Stomach smooth muscle (tissue), 2 donors: ENCODE results near the gene RNF157.
"Not testable (repeated sequence)": the region's sequence is repeated elsewhere in the genome, so short reads cannot be mapped to it uniquely, and the experiment has no call there.

Experiments
- H3K27ac ChIP-seq: one replicate; pipeline ENCODE4 v1.7.0; 2013; ENCODE audit warnings: mild to moderate bottlenecking, low read length, inconsistent platforms
- H3K27me3 ChIP-seq, 2 donors: one replicate each; pipeline ENCODE4 v1.7.0; 2013; ENCODE audit warnings: low read length in 2 of 2; ENCODE audit not compliant: insufficient read depth in 2 of 2, control insufficient read depth in 1 of 2
- H3K36me3 ChIP-seq, 2 donors: one replicate each; pipeline ENCODE4 v1.7.0; 2013; ENCODE audit warnings: low read length in 2 of 2; ENCODE audit not compliant: control insufficient read depth in 2 of 2, insufficient read depth in 2 of 2
- H3K4me1 ChIP-seq: one replicate; pipeline ENCODE4 v1.7.0; 2013; ENCODE audit warnings: low read length; ENCODE audit not compliant: control insufficient read depth, insufficient read depth
- H3K4me3 ChIP-seq, 2 donors: one replicate each; pipeline ENCODE4 v1.7.0; 2013; ENCODE audit warnings: low read length in 2 of 2
- H3K9ac ChIP-seq, 2 donors: one replicate each; pipeline ENCODE4 v1.7.0; 2013; ENCODE audit warnings: low read length in 2 of 2, mild to moderate bottlenecking in 1 of 2
- H3K9me3 ChIP-seq, 2 donors: one replicate each; pipeline ENCODE4 v1.7.0; 2013; ENCODE audit warnings: low read length in 2 of 2; ENCODE audit not compliant: control insufficient read depth in 2 of 2
- donor health status: healthy.
- donor health status: Pancreatic carcinoma.

RNF157 gene

DNA sequence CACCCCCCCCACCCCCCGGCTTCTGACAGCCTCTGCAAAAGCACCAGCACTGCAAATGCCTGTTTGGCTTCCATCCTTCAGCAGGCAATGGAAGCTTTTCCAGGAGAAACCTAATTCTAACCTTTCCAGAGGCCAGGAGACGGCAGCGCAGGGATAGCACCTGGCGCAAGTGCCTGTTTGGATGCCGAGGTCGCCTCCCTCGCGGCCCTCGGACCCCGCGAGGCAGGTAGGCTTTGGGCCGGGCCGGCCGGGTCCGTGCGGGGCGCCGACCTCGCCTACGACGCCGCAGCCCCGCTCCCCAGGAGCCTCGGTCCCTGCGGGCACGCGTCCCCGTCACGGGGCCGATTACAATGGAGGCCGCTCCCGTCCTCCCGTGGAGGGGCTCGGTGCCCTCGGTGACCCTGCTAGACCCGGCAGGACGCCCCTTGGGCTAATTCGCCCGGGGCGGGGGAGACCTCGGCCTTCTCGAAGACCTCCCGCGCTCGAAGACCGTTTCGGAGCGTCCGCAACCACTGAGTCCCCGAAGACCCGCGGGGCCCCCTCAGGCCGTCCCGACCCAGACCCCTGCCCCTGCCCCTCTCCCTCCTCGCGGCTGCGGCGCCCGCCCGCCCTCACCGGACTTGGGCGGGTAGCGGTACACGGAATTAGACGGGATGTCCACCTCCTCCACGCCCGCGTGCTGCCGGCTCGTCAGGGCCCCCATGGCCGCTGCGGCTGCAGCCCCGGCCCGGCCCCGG, 587 bp downstream of the RNF157 start:
- Histone ChIP-seq H3K36me3 (no peaks in the 10 kb centered on the region), H3K27me3 (no peaks in the 10 kb centered on the region), H3K9me3 (no peaks in the 10 kb centered on the region), H3K9ac (peak overlapping the region; percentile 21 to 55), H3K4me1 (peaks cover 15% of the 10 kb centered on the region), H3K27ac (no peak overlapping the region), H3K4me3 (peak overlapping the region; percentile 41 to 70)

DNA sequence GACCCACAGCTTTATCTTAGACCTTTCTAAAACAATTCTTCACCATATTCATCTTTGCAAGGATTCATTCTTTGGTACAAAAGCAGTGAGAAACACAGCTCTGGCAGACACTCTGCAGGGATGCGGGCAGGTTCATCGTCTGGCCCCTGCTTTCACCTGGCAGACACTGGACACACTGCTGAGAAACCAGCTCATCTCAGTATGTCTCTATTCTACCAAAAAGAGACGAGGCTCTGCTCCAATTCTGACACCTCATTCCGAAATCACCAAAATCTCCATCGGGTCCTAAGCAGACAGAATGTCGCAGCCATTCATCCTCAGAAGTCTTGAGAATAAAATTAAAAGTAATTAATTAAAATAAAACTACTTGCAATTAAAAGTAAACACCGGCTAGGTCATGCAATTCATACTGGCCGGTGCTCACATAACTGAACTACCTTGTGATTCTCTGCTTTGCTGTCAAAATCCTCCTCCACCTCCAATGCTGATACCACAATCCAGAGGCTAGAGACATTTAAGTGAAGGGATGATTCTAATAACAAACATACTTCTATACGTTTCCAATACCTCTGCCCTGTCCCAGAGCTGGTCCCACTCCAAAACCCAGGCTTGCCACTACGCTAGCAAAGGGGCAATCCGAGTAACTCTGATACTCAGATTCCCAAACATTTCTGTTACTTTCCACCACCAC, 1.3 kb downstream of the RNF157 start:
- Histone ChIP-seq H3K27me3 (no peaks in the 10 kb centered on the region), H3K4me1 (peaks cover 15% of the 10 kb centered on the region), H3K4me3 (no peak overlapping the region), H3K9me3 (no peaks in the 10 kb centered on the region), H3K9ac (no peak overlapping the region), H3K27ac (no peak overlapping the region), H3K36me3 (no peaks in the 10 kb centered on the region)

DNA sequence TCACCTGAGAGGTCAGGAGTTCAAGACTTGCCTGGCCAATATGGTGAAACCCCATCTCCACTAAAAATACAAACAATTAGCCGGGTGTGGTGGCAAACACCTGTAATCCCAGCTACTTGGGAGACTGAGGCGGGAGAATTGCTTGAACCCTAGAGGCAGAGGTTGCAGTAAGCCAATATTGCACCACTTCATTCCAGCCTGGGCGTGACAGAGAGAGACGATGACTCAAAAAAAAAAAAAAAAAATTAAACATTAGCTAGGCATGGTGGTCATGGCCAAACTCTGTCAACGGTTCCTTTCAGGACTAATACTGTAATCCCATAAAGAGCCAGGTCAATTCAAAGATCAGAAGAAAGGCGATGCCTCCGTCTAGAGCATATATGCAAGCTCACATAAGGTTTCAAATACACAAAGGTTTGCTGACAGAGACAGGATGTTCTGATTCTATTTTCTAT, 2.4 kb downstream of the RNF157 start:
- Histone ChIP-seq H3K9me3 (no peaks in the 10 kb centered on the region), H3K36me3 (no peaks in the 10 kb centered on the region), H3K27ac (no peak overlapping the region), H3K4me1 (peaks cover 15% of the 10 kb centered on the region), H3K4me3 (no peak overlapping the region), H3K27me3 (no peaks in the 10 kb centered on the region), H3K9ac (no peak overlapping the region)

DNA sequence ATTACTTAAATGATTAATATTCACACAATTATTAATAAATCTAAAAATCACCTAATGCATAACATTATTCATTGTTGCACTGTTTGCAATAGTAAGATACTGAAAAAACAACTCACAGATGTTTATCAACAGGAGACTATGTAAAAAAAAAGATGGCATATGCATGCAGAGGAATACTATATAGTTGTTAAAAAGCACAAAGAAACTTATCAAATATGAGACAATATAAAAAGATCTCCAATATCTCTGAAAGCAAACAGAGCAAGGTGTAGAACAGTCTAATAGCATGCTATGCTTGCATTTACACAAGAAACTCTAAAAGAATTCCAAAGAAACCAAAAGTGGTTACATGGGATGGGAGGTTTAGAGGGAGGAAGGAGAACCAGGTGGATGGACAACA, 3.7 kb downstream of the RNF157 start:
- Histone ChIP-seq H3K9me3 (no peaks in the 10 kb centered on the region), H3K4me3 (no peak overlapping the region), H3K9ac (no peak overlapping the region), H3K27me3 (no peaks in the 10 kb centered on the region), H3K4me1 (peaks cover 15% of the 10 kb centered on the region), H3K36me3 (no peaks in the 10 kb centered on the region), H3K27ac (no peak overlapping the region)

DNA sequence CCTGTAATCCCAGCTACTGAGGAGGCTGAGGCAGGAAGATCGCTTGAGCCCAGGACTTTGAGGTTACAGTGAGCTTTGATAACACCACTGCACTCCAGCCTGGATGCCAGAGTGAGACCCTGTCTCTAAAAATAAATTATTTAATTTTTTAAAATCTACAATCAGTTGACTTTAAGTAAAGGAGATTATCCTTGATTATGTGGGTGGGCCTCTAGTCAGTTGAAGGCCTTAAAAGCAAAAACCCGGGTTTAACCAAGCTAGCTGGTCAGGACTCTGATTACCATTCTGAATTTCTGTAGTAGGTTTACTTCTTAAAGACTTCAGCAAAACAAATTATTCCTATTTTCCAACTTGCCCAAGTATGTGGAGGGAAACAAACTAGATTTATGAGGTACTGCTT, 4.4 kb downstream of the RNF157 start:
- H3K4me3 ChIP-seq, result no peak overlapping the region
- no peaks in the 10 kb centered on the region for H3K9me3 ChIP-seq
- no peak overlapping the region for H3K9ac ChIP-seq
- H3K36me3 ChIP-seq, result no peaks in the 10 kb centered on the region
- H3K4me1 ChIP-seq, result peaks cover 8% of the 10 kb centered on the region
- no peak overlapping the region for H3K27ac ChIP-seq
- H3K27me3 ChIP-seq, result no peaks in the 10 kb centered on the region

DNA sequence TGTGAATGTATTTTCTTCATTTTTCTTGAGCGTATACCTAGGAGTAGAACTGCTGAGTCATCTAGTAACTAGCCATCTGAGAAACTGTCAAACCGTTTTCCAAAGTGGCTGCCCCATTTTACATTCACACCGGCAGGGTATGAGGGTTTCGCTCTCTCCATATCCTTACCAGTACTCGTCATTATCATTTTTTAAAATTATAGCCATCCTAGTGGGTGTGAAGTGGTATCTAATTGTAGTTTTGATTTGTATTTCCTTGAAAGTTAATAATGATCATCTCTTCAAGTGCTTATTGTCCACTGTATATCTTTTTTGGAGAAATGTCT, 6.0 kb downstream of the RNF157 start:
- H3K27ac ChIP-seq, result no peak overlapping the region
- H3K4me1 ChIP-seq, result no peaks in the 10 kb centered on the region
- no peaks in the 10 kb centered on the region for H3K27me3 ChIP-seq
- no peaks in the 10 kb centered on the region for H3K9me3 ChIP-seq
- H3K9ac ChIP-seq, result no peak overlapping the region
- H3K36me3 ChIP-seq, result no peaks in the 10 kb centered on the region
- H3K4me3 ChIP-seq, result no peak overlapping the region

DNA sequence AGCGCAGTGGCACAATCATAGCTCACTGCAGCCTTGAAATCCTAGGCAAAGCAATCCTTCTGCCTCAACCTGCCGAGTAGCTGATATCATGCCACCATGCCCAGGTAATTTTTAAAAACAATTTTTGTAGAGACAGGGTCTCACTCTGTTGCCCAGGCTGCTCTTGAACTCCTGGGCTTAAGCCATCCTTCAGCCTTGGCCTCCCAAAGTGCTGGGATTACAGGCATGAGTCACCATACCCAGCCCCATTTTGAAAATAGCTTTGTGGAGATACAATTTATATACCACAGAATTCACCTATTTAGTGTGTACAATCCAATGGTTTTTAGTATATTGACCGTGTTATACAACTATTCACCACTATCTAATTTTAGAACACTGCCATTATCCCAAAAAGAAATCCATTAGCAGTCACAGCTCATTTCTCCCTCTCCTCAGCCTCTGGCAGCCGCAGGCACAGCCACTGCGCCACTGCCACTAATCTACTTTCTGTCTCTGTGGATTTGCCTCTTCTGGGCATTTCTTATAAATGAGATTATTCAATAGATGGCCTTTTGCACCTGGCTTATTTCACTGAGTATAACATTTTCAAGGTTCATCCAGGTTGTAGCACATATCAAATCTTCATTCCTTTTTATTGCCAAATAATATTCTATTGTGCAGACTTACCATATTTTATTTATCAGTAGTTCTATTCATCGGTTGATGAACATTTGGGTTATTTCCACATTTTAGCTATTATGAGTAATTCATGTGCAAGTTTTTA, 6.5 kb downstream of the RNF157 start:
- H3K4me3 ChIP-seq, result no peak overlapping the region
- H3K36me3 ChIP-seq, result no peaks in the 10 kb centered on the region
- no peak overlapping the region for H3K27ac ChIP-seq
- no peaks in the 10 kb centered on the region for H3K9me3 ChIP-seq
- H3K9ac ChIP-seq, result no peak overlapping the region
- no peaks in the 10 kb centered on the region for H3K27me3 ChIP-seq
- H3K4me1 ChIP-seq, result no peaks in the 10 kb centered on the region

DNA sequence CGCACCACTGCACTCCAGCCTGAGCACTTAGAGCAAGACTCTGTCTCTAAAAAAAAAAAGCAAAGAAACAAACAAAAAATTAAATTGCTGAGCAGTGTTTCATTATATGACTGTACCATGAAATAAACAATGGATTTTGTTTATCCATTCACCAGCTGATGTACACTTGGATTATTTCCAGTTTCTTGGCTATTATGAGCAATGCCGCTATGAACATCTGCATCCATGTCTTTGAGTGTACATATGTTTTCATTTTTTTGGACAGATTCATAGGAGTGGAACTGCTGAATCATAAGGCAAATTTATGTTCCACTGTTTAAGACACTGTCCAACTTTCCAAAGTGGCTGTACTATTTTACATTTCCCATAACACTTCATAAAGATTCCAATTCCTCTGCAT, 8.0 kb downstream of the RNF157 start:
- no peak overlapping the region for H3K4me3 ChIP-seq
- H3K27me3 ChIP-seq, result no peaks in the 10 kb centered on the region
- no peaks in the 10 kb centered on the region for H3K9me3 ChIP-seq
- no peaks in the 10 kb centered on the region for H3K36me3 ChIP-seq
- H3K27ac ChIP-seq, result no peak overlapping the region
- no peaks in the 10 kb centered on the region for H3K4me1 ChIP-seq
- no peak overlapping the region for H3K9ac ChIP-seq

DNA sequence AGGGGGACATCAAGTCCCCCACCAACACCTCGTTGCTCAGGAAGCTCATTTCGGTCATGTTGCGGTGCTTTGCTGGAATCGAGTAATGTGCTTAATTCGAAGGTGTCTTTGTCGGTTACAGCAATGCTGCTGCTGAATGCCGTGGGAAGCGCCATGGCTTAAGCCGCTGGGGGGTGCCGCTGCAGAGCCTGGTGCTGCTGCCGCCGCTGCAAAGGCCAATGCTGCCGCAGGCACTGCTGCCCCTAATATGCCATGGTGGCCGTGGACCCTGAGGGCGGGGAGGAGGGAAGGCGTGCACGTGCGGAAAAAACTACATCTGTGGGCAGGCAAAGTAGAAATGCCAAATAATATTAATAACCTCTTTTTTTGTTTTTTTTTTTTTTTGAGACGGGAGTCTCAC, 13.5 kb downstream of the RNF157 start:
- not testable (repeated sequence) for H3K36me3 ChIP-seq, H3K9ac ChIP-seq, H3K4me1 ChIP-seq, H3K27me3 ChIP-seq, H3K9me3 ChIP-seq, H3K4me3 ChIP-seq, H3K27ac ChIP-seq

DNA sequence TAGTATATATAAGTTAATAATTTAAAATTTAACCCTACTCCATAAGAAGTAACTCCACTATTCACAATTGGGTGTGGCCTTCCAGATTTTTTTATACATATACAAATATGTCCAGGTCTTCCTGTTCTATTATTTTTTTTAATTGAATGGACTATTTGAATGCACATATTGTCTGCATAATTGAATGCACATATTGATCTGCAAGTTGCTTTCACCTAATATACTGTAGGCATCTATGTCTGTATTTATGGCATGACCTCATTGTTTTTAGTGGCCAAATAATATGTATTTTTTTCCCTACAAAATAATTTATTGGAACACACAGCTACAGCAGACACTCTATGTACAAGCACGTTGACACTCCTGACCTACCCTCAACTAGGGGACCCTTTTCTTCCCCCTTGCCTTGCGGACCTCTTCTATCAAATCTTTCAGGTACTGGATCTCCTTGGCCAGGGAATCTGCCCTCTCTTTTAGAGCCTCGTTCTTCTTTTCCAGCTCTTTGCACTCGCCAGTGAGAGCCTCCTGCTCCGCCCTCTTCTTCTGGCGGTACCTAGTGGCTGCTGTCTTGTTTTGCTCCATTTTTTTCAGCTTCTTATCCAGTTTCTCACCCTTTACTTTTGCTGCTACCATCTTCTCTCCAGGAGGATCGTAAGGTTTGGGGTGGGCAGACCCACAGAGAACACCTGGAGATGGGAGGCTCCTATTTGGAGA, 14.8 kb downstream of the RNF157 start:
- not testable (repeated sequence) for H3K4me1 ChIP-seq, H3K4me3 ChIP-seq, H3K27me3 ChIP-seq, H3K9me3 ChIP-seq, H3K27ac ChIP-seq, H3K36me3 ChIP-seq, H3K9ac ChIP-seq
